Esophagus squamous epithelium (tissue), 4 donors: ENCODE results near the gene LOXL4.

ENCODE experiments used
- CTCF ChIP-seq, 6 experiments: fragments of 450-650 bp in 4 of 6; fragments of 200-600 bp in 2 of 6; sonication (generic) in 2 of 6; IDR thresholded peaks; one replicate each; pipeline ENCODE4 v1.5.1; 2016 to 2019; ENCODE audit warnings: antibody characterized with exemption in 6 of 6, mild to moderate bottlenecking in 4 of 6, moderate library complexity in 4 of 6
- POLR2A ChIP-seq, 4 donors: fragments of 450-650 bp; IDR thresholded peaks; one replicate each; pipeline ENCODE4 v1.6.1; 2017; ENCODE audit warnings: antibody characterized with exemption in 4 of 4, mild to moderate bottlenecking in 4 of 4, moderate library complexity in 3 of 4

- TF ChIP-seq CTCF (IDR thresholded peaks at IDR 0.05) (no peak), POLR2A (IDR thresholded peaks at IDR 0.05) (no peak)
Observed at GRCh38 chr10:98270786-98271185, 2.8 kb upstream of the LOXL4 start.
